H9 (cell line): ENCODE measurements around the gene ST3GAL5. TPM values are rescaled to one million over a fixed set of nuclear protein-coding genes. Genes with fewer than 3 reads are reported as not detected.

Source experiments
- DNase-seq: peaks from one replicate; pipeline ENCODE4 v3.0.0-alpha.2; 2017
- H2AFZ ChIP-seq: one replicate; pipeline ENCODE4 v1.6.1; 2013; ENCODE audit warnings: mild to moderate bottlenecking, low read length, control low read depth, moderate library complexity
- H2AK5ac ChIP-seq: 2 replicates; pipeline ENCODE4 v1.6.1; 2013; ENCODE audit warnings: low read length, control low read depth, mixed read lengths; ENCODE audit not compliant: insufficient read length
- H2BK120ac ChIP-seq: one replicate; pipeline ENCODE4 v1.6.1; 2013; ENCODE audit warnings: low read depth, mild to moderate bottlenecking, low read length, control low read depth, inconsistent platforms; ENCODE audit not compliant: poor library complexity, severe bottlenecking
- H2BK12ac ChIP-seq: 2 replicates; pipeline ENCODE4 v1.6.1; 2013; ENCODE audit warnings: low read length, control low read depth, mixed read lengths, low read depth; ENCODE audit not compliant: insufficient read length
- H2BK15ac ChIP-seq: 2 replicates; pipeline ENCODE4 v1.6.1; 2013; ENCODE audit warnings: low read depth, low read length, control low read depth
- H2BK20ac ChIP-seq: one replicate; pipeline ENCODE4 v1.6.1; 2013; ENCODE audit warnings: low read depth, mild to moderate bottlenecking, low read length, control low read depth, inconsistent platforms; ENCODE audit not compliant: poor library complexity, severe bottlenecking
- H2BK5ac ChIP-seq: 2 replicates; pipeline ENCODE4 v1.6.1; 2013; ENCODE audit warnings: low read length, control low read depth, mixed read lengths; ENCODE audit not compliant: insufficient read length
- H3K14ac ChIP-seq: 2 replicates; pipeline ENCODE4 v1.6.1; 2013; ENCODE audit warnings: low read length, control low read depth; ENCODE audit not compliant: insufficient read depth
- H3K18ac ChIP-seq: 2 replicates; pipeline ENCODE4 v1.6.1; 2013; ENCODE audit warnings: low read depth, mild to moderate bottlenecking, mixed read lengths, low read length, control low read depth; ENCODE audit not compliant: insufficient read length
- H3K23ac ChIP-seq: 2 replicates; pipeline ENCODE4 v1.6.1; 2013; ENCODE audit warnings: low read length, control low read depth, mixed read lengths, low read depth; ENCODE audit not compliant: insufficient read length
- H3K23me2 ChIP-seq: 2 replicates; pipeline ENCODE4 v1.6.1; 2013; ENCODE audit warnings: low read depth, mild to moderate bottlenecking, mixed read lengths, low read length, control low read depth; ENCODE audit not compliant: insufficient read length, poor library complexity, severe bottlenecking
- H3K27ac ChIP-seq: 2 replicates; pipeline ENCODE4 v1.5.1; 2013; ENCODE audit warnings: low read length, control low read depth, mixed read lengths, low read depth; ENCODE audit not compliant: insufficient read length
- H3K27me3 ChIP-seq: 2 replicates; pipeline ENCODE4 v1.6.1; 2013; ENCODE audit warnings: low read length, control low read depth, inconsistent platforms; ENCODE audit not compliant: insufficient read depth
- H3K4ac ChIP-seq: 2 replicates; pipeline ENCODE4 v1.6.1; 2013; ENCODE audit warnings: low read depth, mild to moderate bottlenecking, control low read depth, inconsistent platforms, low read length, moderate library complexity
- H3K4me1 ChIP-seq: 2 replicates; pipeline ENCODE4 v1.6.1; 2013; ENCODE audit warnings: low read length, control low read depth, inconsistent platforms; ENCODE audit not compliant: insufficient read depth
- H3K4me2 ChIP-seq: 2 replicates; pipeline ENCODE4 v1.6.1; 2013; ENCODE audit warnings: low read length, control low read depth, mixed read lengths; ENCODE audit not compliant: insufficient read length, insufficient read depth
- H3K56ac ChIP-seq: 2 replicates; pipeline ENCODE4 v1.6.1; 2013; ENCODE audit warnings: low read depth, mild to moderate bottlenecking, mixed read lengths, low read length, control low read depth; ENCODE audit not compliant: insufficient read length
- H3K79me1 ChIP-seq: 2 replicates; pipeline ENCODE4 v1.6.1; 2013; ENCODE audit warnings: low read depth, mild to moderate bottlenecking, moderate library complexity, low read length, control low read depth, inconsistent platforms; ENCODE audit not compliant: insufficient read depth, poor library complexity, severe bottlenecking
- H3K79me2 ChIP-seq: 2 replicates; pipeline ENCODE4 v1.6.1; 2013; ENCODE audit warnings: low read length, control low read depth, inconsistent platforms; ENCODE audit not compliant: insufficient read depth
- H3K9ac ChIP-seq: 2 replicates; pipeline ENCODE4 v1.6.1; 2013; ENCODE audit warnings: low read length, control low read depth, mixed read lengths; ENCODE audit not compliant: insufficient read length; ENCODE audit errors: extremely low read depth
- H3K9me3 ChIP-seq: one replicate; pipeline ENCODE4 v1.6.1; 2013; ENCODE audit warnings: low read depth, low read length, inconsistent platforms; ENCODE audit not compliant: control insufficient read depth
- H3T11ph ChIP-seq: one replicate; pipeline ENCODE4 v1.6.1; 2013; ENCODE audit warnings: mild to moderate bottlenecking, low read length, control low read depth, inconsistent platforms
- H4K20me1 ChIP-seq: one replicate; pipeline ENCODE4 v1.6.1; 2013; ENCODE audit not compliant: control insufficient read depth, insufficient read length, insufficient read depth
- H4K5ac ChIP-seq: 2 replicates; pipeline ENCODE4 v1.6.1; 2013; ENCODE audit warnings: low read depth, mild to moderate bottlenecking, mixed read lengths, low read length, control low read depth; ENCODE audit not compliant: insufficient read length
- H4K8ac ChIP-seq: replicated peaks from 2 replicates; pipeline ENCODE4 v1.6.1; 2013; ENCODE audit warnings: low read length, control low read depth, mixed read lengths, low read depth; ENCODE audit not compliant: insufficient read length
- H4K91ac ChIP-seq: 2 replicates; pipeline ENCODE4 v1.6.1; 2013; ENCODE audit warnings: low read depth, mild to moderate bottlenecking, moderate library complexity, mixed read lengths, low read length, control low read depth; ENCODE audit not compliant: insufficient read length
- H3K27ac Mint-ChIP-seq, 3 experiments: 2 replicates in 2 of 3; 3 replicates in 1 of 3; pipeline ENCODE4 v1.8.0; 2020 to 2021; ENCODE audit warnings: mixed read lengths in 3 of 3, mild to moderate bottlenecking in 1 of 3, moderate library complexity in 1 of 3
- H3K27me3 Mint-ChIP-seq: 2 replicates; pipeline ENCODE4 v1.8.0; 2021; ENCODE audit warnings: low read depth, mild to moderate bottlenecking, moderate library complexity, mixed read lengths
- H3K36me3 Mint-ChIP-seq, 3 experiments: 2 replicates in 2 of 3; 3 replicates in 1 of 3; pipeline ENCODE4 v1.8.0; 2020 to 2021; ENCODE audit warnings: low read depth in 3 of 3, mixed read lengths in 3 of 3; ENCODE audit not compliant: insufficient read depth in 1 of 3
- H3K4me1 Mint-ChIP-seq, 2 experiments: 2 replicates each; pipeline ENCODE4 v1.8.0; 2020; ENCODE audit warnings: mixed read lengths in 2 of 2
- H3K4me3 Mint-ChIP-seq, 2 experiments: 2 replicates in 1 of 2; 3 replicates in 1 of 2; pipeline ENCODE4 v1.8.0; 2020 to 2021; ENCODE audit warnings: mild to moderate bottlenecking in 2 of 2, mixed read lengths in 2 of 2, moderate library complexity in 1 of 2
- H3K9me3 Mint-ChIP-seq, 2 experiments: 2 replicates in 1 of 2; 3 replicates in 1 of 2; pipeline ENCODE4 v1.8.0; 2020; ENCODE audit warnings: mild to moderate bottlenecking in 2 of 2, mixed read lengths in 2 of 2, moderate library complexity in 1 of 2
- CTCF ChIP-seq: fragments of 200-600 bp; sonication (generic); conservative IDR thresholded peaks from 3 replicates; pipeline ENCODE4 v1.8.0; 2021; ENCODE audit warnings: antibody characterized with exemption, mild to moderate bottlenecking
- WGBS: extraction: QIAGEN DNeasy Blood & Tissue Kit; methylation state at CpG from one replicate; pipeline ENCODE4 v1.1.7; 2013; ENCODE audit warnings: missing lambda C conversion rate, low lambda C conversion rate, mixed read lengths; ENCODE audit not compliant: insufficient read length; ENCODE audit errors: extremely low coverage; 5-methylcytosine and 5-hydroxymethylcytosine counted together
- total RNA-seq: library from RNA; stranded (reverse); gene quantifications from 2 replicates; pipeline ENCODE4 v1.2.1, GENCODE V29; 2021

Gene ST3GAL5
- total RNA-seq, 1 experiment from 2014 or later, result 3.3 TPM

GRCh38 chr2:85906748-85907147 lies 18.0 kb upstream of the ST3GAL5 start:
- Histone ChIP-seq H4K20me1 (no peaks in the 10 kb centered on the region), H3K27ac (no peak overlapping the region), H3K9ac (no peak overlapping the region), H2BK5ac (no peak overlapping the region), H3K4me1 (no peaks in the 10 kb centered on the region), H3K18ac (no peak overlapping the region), H2AFZ (no peak overlapping the region), H2BK15ac (no peak overlapping the region), H3K79me1 (no peaks in the 10 kb centered on the region), H3K9me3 (no peaks in the 10 kb centered on the region), H3K27me3 (no peaks in the 10 kb centered on the region), H2AK5ac (no peak overlapping the region), H4K8ac (no peak overlapping the region), H3K23me2 (no peaks in the 10 kb centered on the region), H3K4ac (no peak overlapping the region), H4K5ac (no peak overlapping the region), H3K56ac (no peak overlapping the region), H4K91ac (no peak overlapping the region), H2BK120ac (no peak overlapping the region), H3K14ac (no peak overlapping the region), H2BK20ac (no peak overlapping the region), H3K4me2 (no peak overlapping the region), H3K79me2 (no peaks in the 10 kb centered on the region), H3T11ph (no peak overlapping the region), H3K23ac (no peak overlapping the region), H2BK12ac (no peak overlapping the region)
- DNase-seq, result no peak
- Mint-ChIP-seq H3K27ac (peak overlapping the region in 1 of 3 experiments; percentile 75; a peak in 1 of 7 replicates), H3K4me1 (peaks cover 0 to 4% of the 10 kb centered on the region in 2 experiments; a peak in 1 of 4 replicates), H3K4me3 (no peak overlapping the region), H3K9me3 (no peaks in the 10 kb centered on the region), H3K36me3 (no peaks in the 10 kb centered on the region), H3K27me3 (peaks cover 6% of the 10 kb centered on the region)
- no CpG with 5 or more reads among the region's 3 CpGs for WGBS
- TF ChIP-seq CTCF, result no peak
